A673 (cell line): ENCODE results near the gene ARHGAP45.

Experiments used
- CTCF ChIP-seq: fragments of 300-800, 200-600 bp; sonication (generic); conservative IDR thresholded peaks from 2 replicates; pipeline ENCODE4 v1.5.1; 2017; ENCODE audit warnings: low read depth, mild to moderate bottlenecking, antibody characterized with exemption, low read length, moderate library complexity, mixed read lengths
- EZH2 ChIP-seq: fragments of 200-600 bp; sonication (generic); IDR thresholded peaks from 2 replicates; pipeline ENCODE4 v1.6.1; 2017; ENCODE audit warnings: borderline replicate concordance, low read depth, mild to moderate bottlenecking, mixed read lengths, antibody characterized with exemption, low read length; ENCODE audit not compliant: poor library complexity, severe bottlenecking

- TF ChIP-seq CTCF (no peak), EZH2 (no peak)
Measured at GRCh38 chr19:1130771-1131717, 64.1 kb downstream of the ARHGAP45 start.
